GDM1 (cell line): ENCODE measurements around the gene ROBO2.

Experiments used
- DNase-seq: peaks from one replicate; lab custom pipeline; 2025; lab: John Stamatoyannopoulos, UW

Gene ROBO2

GRCh38 chr3:77412021-77412438 is 372.1 kb downstream of the ROBO2 start:
- no peak for DNase-seq

GRCh38 chr3:77412584-77412983 is 372.7 kb downstream of the ROBO2 start:
- no peak for DNase-seq

- no peak for DNase-seq
These were observed 375.0 kb downstream of the ROBO2 start for GRCh38 chr3:77414881-77415280.

GRCh38 chr3:77420336-77420735 is 380.4 kb downstream of the ROBO2 start:
- DNase-seq = no peak

- DNase-seq = no peak
These were observed 382.0 kb downstream of the ROBO2 start for GRCh38 chr3:77421916-77422315.

GRCh38 chr3:77426531-77426930 is 386.6 kb downstream of the ROBO2 start:
- DNase-seq = no peak

GRCh38 chr3:77427528-77427927 is 387.6 kb downstream of the ROBO2 start:
- DNase-seq = no peak

GRCh38 chr3:77436908-77437307 is 397.0 kb downstream of the ROBO2 start:
- DNase-seq = no peak

- no peak for DNase-seq
These were observed 406.2 kb downstream of the ROBO2 start for GRCh38 chr3:77446084-77446483.

- no peak for DNase-seq
These were observed 406.9 kb downstream of the ROBO2 start for GRCh38 chr3:77446761-77447160.

GRCh38 chr3:77449459-77450350 is 409.8 kb downstream of the ROBO2 start:
- no peak for DNase-seq

- no peak for DNase-seq
These were observed 416.5 kb downstream of the ROBO2 start for GRCh38 chr3:77456431-77456830.

GRCh38 chr3:77456906-77457305 is 417.0 kb downstream of the ROBO2 start:
- DNase-seq = no peak

GRCh38 chr3:77459926-77460325 is 420.0 kb downstream of the ROBO2 start:
- DNase-seq = no peak

GRCh38 chr3:77460326-77460725 is 420.4 kb downstream of the ROBO2 start:
- no peak for DNase-seq

GRCh38 chr3:77462951-77463350 is 423.1 kb downstream of the ROBO2 start:
- no peak for DNase-seq

GRCh38 chr3:77464111-77464688 is 424.3 kb downstream of the ROBO2 start:
- DNase-seq = no peak

GRCh38 chr3:77466562-77467115 is 426.7 kb downstream of the ROBO2 start:
- no peak for DNase-seq

GRCh38 chr3:77467702-77468625 is 428.1 kb downstream of the ROBO2 start:
- no peak for DNase-seq

GRCh38 chr3:77468626-77469020 is 428.7 kb downstream of the ROBO2 start:
- DNase-seq = no peak

- DNase-seq = no peak
These were observed 435.6 kb downstream of the ROBO2 start for GRCh38 chr3:77475507-77475906.

GRCh38 chr3:77479021-77479420 is 439.1 kb downstream of the ROBO2 start:
- DNase-seq = no peak
